ENCODE data around the gene STARD9. TPM values are rescaled to one million over a fixed set of nuclear protein-coding genes. Genes with fewer than 3 reads are reported as not detected.
A peak's percentile ranks its signal among the peaks of the same experiment; 100 is the strongest.

STARD9 gene
- total RNA-seq, 6 experiments from 2014 or later = 1.9 to 2.8 (median 2.3) TPM

DNA sequence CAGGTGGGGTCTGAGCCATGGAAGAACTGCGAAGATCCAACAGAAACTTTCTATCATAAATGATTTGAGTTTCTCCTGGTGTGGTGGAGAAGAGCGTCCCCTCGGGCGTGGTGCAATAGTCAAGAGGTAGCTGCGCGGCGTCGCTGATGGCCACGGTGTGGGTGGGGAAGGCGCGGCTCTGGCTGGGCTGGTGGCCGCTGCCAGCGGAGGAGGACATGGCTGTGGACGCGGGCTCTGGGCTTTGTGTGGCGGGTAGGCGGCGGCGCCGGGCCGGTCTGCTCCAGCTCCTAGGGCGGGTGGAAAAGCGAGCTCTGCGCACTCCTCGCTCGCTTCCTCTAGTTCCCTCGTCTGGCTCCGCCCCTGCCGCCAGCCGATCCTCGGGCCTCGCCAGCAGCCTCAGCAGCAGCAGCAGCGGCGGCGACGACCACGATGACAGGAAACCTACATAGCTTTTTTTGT lies 5.9 kb downstream of the STARD9 start:
- Mint-ChIP-seq H3K4me3 (peak overlapping the region; percentile 85), H3K27me3 (ENCODE audit: insufficient read depth) (peaks cover 2% of the 10 kb centered on the region; the same call in 1 of the 2 replicates), H3K36me3 (ENCODE audit: low read depth) (no peaks in the 10 kb centered on the region), H3K27ac (peak overlapping the region; percentile 63), H3K4me1 (ENCODE audit: low read depth) (peaks cover 61% of the 10 kb centered on the region), H3K9me3 (no peaks in the 10 kb centered on the region)
- TF ChIP-seq, protein P1, sequence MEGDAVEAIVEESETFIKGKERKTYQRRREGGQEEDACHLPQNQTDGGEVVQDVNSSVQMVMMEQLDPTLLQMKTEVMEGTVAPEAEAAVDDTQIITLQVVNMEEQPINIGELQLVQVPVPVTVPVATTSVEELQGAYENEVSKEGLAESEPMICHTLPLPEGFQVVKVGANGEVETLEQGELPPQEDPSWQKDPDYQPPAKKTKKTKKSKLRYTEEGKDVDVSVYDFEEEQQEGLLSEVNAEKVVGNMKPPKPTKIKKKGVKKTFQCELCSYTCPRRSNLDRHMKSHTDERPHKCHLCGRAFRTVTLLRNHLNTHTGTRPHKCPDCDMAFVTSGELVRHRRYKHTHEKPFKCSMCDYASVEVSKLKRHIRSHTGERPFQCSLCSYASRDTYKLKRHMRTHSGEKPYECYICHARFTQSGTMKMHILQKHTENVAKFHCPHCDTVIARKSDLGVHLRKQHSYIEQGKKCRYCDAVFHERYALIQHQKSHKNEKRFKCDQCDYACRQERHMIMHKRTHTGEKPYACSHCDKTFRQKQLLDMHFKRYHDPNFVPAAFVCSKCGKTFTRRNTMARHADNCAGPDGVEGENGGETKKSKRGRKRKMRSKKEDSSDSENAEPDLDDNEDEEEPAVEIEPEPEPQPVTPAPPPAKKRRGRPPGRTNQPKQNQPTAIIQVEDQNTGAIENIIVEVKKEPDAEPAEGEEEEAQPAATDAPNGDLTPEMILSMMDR (IDR thresholded peaks at IDR 0.05) = no peak
- peak; percentile 60 for DNase-seq

DNA sequence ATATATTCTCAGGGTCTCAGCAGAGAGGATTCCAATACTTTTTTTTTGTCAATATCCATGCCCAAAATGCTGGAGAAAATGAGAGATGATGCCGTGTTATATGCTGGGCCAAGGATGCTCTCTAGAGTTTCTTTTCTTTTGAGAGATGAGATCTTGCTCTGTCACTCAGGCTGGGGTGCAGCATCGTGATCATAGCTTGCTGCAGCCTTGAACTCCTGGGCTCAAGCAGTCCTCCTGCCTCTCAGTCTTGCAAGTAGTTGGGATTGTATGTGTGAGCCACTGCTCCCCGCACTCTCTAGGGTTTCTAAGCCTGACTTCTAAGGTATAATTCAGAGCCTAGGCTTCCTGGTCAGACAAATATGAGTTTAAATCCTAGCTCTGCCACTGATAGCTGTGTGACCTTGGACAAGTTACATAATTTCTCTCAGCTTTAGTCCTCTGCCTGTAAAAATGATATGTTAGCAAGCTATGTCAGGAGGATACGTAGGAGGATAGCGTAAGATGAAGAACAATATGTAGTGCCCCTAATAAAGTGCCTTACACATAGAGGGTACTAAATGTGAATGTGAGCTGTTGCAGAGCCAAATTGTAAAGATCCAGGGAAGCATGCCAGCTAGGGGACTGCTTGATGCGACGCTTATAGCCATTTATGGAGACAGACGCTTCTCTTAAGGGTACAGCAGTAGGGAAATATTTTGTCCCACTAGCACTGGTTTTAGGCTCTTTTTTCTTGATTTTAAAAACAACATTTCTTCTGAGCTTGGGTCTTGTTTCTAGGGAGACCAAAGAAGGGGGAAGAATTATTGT lies 7.4 kb downstream of the STARD9 start:
- Mint-ChIP-seq H3K27me3 (ENCODE audit: insufficient read depth) (peaks cover 2% of the 10 kb centered on the region; the same call in 1 of the 2 replicates), H3K4me3 (no peak overlapping the region), H3K27ac (no peak overlapping the region; the same call in 1 of the 2 replicates), H3K36me3 (ENCODE audit: low read depth) (no peaks in the 10 kb centered on the region), H3K4me1 (ENCODE audit: low read depth) (peaks cover 47% of the 10 kb centered on the region), H3K9me3 (no peaks in the 10 kb centered on the region)
- DNase-seq = no peak
- TF ChIP-seq, protein P1 (IDR thresholded peaks at IDR 0.05) = no peak

DNA sequence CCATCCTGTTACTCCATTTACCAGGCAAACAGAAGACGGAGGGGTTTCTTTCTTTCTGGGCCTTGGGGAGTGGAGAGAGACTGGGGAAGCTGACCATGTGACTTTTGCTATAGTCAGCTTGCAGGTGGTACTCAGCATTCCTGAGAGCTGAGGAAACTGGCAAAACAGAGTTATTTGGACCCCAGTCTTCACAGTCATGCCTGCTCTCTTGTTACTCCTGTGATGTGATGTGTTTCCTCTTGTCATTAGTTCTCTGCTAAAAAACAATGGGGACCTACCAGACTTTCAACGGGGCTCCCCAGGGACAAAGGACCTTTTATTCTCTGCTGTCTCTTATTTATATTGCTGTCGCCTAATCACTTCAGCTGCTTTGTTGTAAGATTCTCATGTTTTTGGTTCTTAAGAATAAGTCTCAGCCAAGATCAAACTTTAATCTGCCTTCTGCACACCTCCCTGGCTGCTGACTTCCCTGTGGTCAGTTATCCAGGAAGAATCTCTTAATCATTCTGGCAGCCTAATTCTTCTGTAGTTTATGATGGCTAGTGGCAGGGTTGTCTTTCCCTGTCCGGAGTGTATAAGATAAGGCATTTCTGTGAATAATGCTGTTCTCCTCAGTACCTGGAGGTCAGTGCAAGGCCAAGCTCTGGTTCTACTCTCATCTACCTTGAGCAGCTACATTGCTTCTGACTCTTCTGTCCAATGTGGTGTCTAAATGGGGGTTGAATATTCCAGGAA lies 8.8 kb downstream of the STARD9 start:
- TF ChIP-seq, protein P1 (IDR thresholded peaks at IDR 0.05) = no peak
- Mint-ChIP-seq H3K9me3 (no peaks in the 10 kb centered on the region), H3K4me1 (ENCODE audit: low read depth) (peaks cover 49% of the 10 kb centered on the region)

DNA sequence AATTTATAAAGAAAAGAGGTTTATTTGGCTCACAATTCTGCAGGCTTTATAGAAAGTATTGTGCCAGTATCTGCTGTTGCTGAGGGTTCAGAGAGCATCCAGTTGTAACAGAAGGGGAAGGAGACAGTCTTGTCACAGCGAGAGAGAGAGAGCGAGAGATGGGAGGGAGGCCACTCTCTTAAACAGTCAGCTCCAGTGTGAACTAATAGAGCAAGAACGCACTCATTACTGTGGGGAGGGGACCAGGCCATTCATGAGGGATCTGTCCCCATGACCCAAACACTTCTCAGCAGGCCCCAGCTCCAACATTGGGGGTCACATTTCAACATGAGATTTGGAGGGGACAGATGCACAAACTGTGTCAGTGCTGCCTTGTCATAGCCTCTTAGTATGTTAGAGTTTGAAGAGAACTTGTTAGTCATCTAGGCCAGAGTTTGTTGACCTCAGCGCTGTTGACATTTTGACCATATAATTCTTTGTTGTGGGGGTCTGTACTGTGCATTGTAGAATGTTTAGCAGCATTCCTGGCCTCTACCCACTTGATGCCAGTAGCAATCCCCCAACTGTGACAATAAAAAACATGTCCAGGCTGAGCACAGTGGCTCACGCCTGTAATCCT lies 15.3 kb downstream of the STARD9 start:
- TF ChIP-seq, protein P1 (IDR thresholded peaks at IDR 0.05) = no peak
- H3K4me3 Mint-ChIP-seq = no peak overlapping the region
- no peaks in the 10 kb centered on the region for H3K9me3 Mint-ChIP-seq
- DNase-seq = no peak
- no peak overlapping the region for H3K27ac Mint-ChIP-seq
- H3K4me1 Mint-ChIP-seq (ENCODE audit: low read depth) = peaks cover 24% of the 10 kb centered on the region
- H3K36me3 Mint-ChIP-seq (ENCODE audit: low read depth) = peaks cover 3% of the 10 kb centered on the region; the same call in 1 of the 2 replicates
- H3K27me3 Mint-ChIP-seq (ENCODE audit: insufficient read depth) = no peaks in the 10 kb centered on the region; the same call in 1 of the 2 replicates

More for the DNA sequence above, 8.8 kb downstream of the STARD9 start:
- Mint-ChIP-seq H3K4me3 (no peak overlapping the region), H3K36me3 (ENCODE audit: low read depth) (0 out of 2 replicates have a peak, but pooled peaks cover 3% of the 10 kb centered on the region), H3K27ac (no peak overlapping the region; the same call in 1 of the 2 replicates), H3K27me3 (ENCODE audit: insufficient read depth) (peaks cover 2% of the 10 kb centered on the region; the same call in 1 of the 2 replicates)
- no peak for DNase-seq

DNA sequence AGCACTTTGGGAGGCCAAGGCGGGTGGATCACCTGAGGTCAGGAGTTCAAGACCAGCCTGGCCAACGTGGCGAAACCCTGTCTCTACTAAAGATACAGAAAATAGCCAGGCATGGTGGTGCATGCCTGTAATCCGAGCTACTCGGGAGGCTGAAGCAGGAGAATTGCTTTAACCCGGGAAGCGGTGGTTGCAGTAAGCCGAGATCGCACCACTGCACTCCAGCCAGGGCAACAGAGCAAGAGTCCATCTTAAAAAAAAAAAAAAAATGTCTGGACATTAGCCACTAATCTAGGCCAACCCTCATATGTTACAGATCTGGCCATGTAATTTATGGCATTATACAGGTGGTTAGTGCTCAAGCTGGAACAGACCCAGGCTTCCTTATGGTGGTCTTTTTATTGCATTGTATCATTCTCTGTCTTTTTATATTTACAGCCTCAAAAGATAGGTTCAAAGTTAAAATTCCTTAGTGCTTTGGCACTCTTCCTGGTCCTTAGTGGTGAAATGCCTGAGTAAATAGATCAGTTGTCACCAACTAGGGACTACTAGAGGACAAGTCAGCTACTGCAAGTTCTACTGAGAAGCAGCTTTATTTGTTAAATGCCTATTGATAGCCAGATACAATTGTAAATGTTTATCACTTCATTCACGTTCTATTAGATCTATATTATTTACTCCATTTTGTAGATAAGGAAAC lies 16.0 kb downstream of the STARD9 start:
- Mint-ChIP-seq H3K4me1 (ENCODE audit: low read depth) (peaks cover 24% of the 10 kb centered on the region), H3K36me3 (ENCODE audit: low read depth) (peaks cover 3% of the 10 kb centered on the region; the same call in 1 of the 2 replicates), H3K27ac (no peak overlapping the region), H3K4me3 (no peak overlapping the region), H3K9me3 (no peaks in the 10 kb centered on the region), H3K27me3 (ENCODE audit: insufficient read depth) (no peaks in the 10 kb centered on the region; the same call in 1 of the 2 replicates)
- TF ChIP-seq, protein P1 (IDR thresholded peaks at IDR 0.05) = peak; percentile 69
- peak; percentile 67 for DNase-seq
